CD4-positive, alpha-beta T cell treated with Interleukin-6 for 4 hours (primary cell): ENCODE results near the gene ENO2.
"Not testable (repeated sequence)": the region's sequence is repeated elsewhere in the genome, so short reads cannot be mapped to it uniquely, and the experiment has no call there.

Experiments
- DNase-seq: peaks from one replicate; pipeline ENCODE4 v3.0.0-alpha.2; 2020; ENCODE audit warnings: mixed read lengths

ENO2 gene

DNA sequence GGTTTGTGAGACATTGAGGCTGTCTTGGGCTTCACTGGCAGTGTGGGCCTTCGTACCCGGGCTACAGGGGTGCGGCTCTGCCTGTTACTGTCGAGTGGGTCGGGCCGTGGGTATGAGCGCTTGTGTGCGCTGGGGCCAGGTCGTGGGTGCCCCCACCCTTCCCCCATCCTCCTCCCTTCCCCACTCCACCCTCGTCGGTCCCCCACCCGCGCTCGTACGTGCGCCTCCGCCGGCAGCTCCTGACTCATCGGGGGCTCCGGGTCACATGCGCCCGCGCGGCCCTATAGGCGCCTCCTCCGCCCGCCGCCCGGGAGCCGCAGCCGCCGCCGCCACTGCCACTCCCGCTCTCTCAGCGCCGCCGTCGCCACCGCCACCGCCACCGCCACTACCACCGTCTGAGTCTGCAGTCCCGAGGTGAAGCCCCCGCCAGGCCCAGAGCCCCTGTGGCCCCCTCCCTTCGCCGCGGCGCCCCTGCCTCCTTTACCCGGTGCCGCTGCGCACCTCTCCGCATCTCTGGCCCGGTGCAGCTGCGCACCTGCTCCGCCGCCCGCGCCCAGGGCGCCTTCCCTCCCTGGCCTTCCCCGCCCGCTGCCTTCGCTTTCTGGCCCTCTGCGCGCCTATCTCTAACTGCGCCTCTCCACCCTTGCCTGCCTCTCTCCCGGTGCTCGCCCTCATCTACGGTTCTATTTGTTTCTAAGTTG is at the start of gene ENO2:
TSS of gene ENO2 (plus strand) at position 335 of the 701 bp plus-strand sequence. CDS start 1,253 bp downstream, outside the sequence.
- DNase-seq: peak; percentile 92

DNA sequence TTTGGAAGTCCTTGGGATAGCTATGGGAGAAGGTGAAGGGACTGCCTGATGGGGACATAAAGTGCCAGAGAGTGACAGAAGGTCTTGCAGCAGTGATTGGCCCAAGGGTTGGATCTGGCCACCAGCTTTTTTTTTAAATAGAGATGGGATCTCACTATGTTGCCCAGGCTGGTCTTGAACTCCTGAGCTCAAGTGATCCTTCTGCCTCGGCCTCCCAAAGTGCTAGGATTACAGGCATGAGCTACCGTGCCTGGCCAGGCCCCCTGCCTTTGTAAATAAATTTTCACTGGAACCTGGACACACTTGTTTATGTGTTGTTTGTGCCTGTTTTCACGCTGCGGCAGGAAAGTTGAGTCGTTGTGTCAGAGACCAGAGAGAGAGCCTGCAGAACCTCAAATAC is 49.1 kb upstream of the ENO2 start:
- not testable (repeated sequence) for DNase-seq

DNA sequence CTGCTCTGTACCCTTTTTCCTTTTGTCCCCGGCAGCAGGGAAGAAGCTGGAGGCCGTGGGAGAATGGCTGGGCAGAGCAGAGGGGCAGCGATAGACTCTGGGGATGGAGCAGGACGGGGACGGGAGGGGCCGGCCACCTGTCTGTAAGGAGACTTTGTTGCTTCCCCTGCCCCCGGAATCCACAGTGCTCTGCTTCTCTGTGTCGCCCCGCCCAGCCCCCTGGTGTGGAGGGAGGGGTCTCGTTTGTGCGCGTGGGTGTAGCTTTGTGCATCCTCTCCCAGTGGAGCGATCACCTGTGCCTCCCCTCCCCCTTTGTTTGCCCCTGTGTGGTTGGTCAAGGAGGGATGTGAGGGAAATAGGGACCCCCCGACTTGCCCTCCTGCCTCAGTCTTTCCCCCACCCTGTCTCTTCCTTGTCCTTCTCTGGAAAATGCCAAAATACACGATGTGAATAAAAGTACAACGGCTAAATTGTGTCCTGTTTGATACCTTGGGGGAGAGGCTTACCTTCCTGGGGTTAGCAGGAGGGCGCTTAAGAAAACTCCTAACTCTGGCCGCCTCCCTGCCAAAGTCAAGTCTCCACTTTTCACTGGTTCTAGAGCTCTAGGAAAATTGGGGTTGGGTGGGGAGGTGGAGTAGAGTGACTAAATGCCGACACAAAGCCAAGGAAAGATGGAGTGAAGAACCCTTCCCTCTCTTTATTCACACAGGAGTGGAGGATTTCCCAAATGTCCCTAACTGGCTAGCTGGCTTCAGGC is 48.0 kb upstream of the ENO2 start:
- DNase-seq: no peak

DNA sequence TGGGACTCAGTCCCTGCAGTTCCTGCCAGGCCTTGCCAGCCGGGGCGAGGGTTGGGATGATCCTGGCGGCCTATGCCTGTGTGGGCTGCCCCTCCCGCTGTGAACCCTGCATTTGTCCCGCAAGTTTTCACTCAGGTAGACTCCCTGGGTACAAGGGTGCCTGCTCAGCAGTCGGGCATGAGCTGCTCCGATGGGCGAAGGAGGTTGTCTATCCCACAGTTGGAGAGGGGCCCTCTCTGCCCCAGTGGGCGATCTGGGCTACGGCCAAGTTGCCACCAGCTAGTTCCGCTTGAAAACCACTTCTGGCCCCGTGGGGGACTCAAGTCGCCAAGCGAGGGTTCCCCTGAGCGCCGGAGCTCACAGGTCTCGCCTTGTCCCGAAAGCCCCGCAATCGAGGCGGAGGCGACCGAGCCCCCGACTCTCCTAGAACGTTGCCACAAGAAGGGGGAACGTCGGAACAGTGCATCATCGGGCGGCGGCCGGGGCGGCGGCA is 47.4 kb upstream of the ENO2 start:
- DNase-seq: no peak

DNA sequence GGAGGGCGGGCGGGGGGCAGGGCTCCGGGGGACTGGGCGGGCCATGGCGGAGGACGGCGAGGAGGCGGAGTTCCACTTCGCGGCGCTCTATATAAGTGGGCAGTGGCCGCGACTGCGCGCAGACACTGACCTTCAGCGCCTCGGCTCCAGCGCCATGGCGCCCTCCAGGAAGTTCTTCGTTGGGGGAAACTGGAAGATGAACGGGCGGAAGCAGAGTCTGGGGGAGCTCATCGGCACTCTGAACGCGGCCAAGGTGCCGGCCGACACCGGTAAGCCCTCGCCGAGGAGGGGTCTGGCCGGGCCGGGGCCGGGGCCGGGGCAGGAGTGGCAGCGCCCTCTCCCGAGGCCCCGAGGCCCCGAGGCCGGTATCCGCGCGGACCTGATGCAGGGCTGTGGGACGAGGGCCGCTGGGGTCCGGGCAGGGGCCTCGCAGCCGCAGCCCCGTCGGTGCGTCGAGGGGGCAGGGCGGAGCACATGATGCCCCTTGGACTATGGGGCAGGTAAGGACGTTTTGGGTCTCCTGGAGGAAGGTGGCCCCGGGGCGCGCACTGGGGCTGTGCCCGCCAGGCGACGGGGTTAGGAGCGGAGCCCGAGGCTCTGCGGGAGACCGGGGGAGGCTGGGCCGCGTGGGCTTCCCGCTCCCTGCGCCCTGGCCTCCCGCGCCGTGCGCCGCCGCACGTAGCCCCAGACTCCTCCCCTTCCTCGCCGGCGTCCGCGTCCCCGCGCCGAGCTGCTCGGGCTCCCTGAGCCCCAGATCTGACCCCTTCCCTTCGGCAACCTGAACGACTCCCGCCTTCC is 46.8 kb upstream of the ENO2 start, which contains the start of gene TPI1:
TSS of gene TPI1 (plus strand) at position 119 of the 798 bp plus-strand sequence. CDS start at position 155, 36 bp downstream.
- peak; percentile 87 for DNase-seq

DNA sequence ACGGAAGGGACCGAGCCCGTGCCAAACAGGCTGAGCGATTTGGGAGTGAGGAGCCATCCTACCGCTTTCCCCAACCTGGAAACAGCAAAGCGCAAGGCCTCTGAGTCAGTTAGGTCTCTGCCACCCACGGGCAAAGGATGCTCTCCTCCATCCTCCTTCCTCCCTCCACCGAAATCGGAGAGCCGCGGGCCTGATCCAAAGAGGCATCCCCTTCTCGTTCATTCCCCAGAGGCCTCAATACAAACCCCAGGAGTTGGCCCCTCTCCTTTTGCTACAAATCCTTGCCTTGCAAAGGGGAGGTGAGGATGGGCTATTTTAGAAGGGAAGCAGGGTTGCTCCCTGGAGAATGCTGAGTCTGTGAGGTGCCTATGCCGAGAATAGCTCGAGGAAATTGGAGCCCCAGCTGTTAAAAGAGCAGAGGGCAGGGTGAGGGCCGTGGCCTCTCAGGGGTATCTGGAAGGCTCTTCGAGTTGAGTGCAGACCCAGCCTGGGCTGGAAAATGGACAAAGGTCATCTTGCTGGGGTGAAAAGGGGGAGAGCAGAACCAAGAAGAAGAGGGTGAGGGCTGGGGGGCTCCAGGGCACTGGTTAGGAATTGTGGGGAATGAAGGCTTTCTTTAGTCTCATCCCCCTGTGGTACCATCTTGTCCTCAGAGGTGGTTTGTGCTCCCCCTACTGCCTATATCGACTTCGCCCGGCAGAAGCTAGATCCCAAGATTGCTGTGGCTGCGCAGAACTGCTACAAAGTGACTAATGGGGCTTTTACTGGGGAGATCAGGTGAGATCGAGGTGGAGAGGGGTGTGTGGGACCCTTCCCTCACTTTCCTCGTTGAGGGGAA is 46.0 kb upstream of the ENO2 start:
- DNase-seq: peak; percentile 13

DNA sequence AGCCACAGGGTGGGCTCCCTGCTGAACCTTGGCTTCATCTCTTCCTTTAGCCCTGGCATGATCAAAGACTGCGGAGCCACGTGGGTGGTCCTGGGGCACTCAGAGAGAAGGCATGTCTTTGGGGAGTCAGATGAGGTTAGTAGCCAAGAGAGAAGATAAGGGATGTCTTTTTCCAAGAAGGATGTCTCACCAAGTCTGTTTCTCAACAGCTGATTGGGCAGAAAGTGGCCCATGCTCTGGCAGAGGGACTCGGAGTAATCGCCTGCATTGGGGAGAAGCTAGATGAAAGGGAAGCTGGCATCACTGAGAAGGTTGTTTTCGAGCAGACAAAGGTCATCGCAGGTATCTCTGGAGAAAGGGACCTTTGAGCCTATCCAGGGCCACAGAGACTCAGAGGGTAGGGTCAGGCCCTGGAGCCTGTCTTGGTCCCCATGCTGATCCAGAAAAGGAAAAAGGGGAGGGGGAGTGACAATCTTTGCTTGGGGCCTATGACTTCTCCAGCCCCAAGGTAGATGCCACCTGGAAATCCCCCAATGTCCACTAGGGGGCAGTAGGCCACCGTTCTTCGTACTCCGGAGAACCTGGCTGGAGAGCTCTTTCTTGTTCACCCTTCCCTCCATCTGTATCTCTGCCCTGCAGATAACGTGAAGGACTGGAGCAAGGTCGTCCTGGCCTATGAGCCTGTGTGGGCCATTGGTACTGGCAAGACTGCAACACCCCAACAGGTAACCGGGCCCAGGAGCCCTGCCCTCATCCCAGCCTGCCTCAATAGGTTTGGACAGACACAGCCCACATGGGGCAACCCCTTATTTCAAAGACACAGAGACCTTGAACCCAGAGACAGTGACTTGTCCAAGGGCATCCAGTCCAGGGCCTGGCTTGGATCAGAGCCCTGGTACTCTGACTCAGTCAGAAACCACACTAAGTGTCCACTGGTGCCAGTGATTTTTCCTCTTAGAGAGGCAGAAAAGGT is 45.0 kb upstream of the ENO2 start:
- DNase-seq: peak; percentile 88

DNA sequence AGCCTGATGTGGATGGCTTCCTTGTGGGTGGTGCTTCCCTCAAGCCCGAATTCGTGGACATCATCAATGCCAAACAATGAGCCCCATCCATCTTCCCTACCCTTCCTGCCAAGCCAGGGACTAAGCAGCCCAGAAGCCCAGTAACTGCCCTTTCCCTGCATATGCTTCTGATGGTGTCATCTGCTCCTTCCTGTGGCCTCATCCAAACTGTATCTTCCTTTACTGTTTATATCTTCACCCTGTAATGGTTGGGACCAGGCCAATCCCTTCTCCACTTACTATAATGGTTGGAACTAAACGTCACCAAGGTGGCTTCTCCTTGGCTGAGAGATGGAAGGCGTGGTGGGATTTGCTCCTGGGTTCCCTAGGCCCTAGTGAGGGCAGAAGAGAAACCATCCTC is 44.1 kb upstream of the ENO2 start:
- DNase-seq: not testable (repeated sequence)

DNA sequence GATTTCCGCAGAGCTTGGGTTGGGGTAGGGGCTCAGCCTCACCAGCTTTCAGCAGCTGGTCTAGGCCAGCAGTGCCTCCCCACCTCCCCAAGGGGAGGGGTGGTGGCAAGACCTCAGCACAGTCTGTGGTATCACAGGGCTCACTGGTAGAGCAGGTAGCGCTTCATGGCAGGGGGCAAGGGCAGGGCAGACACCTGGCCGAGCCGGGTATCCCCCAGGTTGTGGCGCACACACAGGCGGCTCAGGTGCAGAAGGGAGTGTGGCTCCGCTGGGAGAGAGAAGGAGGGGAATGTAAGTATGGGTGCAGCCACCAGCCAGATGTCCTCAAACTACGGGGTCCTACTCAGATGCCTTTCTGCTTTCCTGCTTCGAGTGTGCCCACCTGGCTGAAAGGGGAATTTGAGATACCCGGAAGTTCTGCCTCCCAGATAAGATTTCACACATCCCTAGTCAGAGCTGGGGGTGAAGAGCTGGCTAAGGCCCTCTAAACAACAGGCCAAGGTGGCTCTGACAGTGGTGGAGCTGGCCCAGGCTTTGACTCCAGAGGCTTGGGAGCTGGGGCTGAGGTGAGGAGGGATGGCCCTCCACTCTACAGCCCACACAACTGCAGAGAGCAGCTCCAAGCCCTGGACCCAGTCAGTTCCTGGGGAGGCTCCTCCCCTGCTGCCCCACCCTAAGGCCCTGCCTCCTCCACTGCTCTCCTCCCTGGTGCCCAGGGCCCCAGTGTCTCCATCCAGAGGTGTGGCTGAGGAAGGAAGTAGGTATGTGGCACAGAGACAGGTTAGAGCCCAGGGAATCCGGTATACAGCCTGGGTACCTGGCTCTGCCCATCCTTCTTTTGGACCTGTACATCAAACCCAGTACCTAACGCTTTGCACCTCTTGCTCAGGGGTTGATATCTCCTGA is 43.1 kb upstream of the ENO2 start:
- peak; percentile 47 for DNase-seq

DNA sequence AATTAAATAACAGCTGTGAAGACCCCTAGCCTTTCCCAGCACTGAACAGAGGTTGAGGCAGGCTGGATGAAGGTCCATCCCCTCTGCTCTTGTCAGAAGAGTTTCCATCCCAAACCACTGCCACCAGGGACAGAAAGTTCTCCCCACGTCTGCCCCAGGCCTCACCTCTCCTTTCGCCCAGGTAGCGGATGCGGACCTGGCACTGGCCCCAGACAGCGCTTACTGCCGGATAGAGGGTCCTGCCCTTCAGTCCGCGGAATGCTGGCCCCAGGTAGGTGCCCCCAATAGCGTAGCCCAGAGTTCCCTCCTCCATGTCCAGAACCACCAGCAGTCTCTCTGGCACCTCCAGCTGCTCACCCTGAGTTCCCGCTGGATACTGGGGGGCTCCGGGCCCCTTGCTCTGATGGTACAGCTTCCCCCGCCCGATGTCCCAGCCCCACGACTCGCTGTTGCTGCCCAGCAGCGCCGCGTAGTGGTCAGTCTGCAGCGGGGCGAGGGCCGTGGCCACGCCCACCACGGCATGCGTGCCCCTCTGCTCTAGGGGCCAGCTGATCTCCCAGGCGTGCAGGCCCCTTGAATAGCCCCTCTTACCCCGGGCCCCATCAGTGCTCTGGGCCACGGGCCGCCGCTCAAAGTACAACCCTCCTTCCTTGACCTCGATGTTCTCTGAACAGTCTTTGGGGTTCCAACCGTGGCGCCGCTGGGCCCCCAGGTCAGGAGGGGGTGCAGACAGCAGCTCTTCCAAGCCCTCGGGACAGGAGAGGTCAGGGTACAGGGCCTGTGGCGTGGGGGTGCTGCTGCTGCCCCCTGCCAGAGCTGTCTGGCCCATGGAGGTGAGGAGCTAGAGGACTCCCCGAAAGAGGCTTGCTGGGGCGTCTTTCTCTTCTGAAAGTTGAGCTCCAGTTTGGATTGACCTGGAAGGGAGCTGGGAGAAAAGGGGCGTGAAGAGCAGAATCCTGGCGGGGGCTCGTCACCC is 42.0 kb upstream of the ENO2 start:
- DNase-seq: peak; percentile 88

DNA sequence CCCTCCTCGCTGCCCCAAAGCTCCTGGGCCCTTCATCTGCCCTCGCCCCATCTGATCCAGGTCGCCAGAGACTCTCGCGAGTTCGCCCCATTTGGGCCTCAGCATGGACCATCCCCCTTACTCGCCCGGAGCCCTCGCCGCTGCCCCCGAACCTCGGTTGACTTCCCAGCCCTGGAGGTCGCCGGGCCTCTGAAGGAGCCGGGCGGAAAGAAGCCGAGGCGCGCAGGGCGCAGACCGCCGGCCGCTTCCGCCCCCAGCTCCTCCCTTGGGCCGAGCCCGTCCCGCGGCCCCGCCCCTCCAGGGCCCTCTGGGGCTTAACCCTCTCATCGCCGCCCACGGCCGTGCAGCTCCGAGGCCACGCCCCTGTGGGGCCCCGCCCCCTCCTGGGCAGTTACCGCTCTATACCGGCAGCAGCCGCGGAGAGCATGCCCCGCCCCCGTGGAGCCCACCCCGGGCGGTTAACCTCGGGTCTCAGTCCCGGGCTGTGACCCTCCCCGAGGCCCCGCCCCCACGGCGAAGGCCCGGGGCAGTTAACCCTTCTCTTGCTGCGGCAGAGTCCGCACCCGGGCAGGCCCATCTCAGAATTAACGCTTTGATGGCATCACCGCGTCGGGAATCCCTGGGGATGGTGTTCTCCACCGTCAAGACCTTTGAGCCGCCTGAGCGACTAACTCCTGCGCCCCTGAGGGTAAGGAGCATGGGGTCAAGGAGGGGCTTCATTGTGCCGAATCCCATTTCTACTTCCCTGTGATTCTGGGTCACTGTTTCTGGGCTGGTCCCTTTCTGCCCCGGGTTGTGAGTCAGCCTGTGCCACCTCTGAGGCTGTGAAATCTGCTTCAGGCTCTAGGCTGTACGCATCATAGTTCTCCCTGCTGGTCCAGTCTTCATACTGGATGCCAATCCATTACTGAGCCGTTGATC is 41.0 kb upstream of the ENO2 start, which contains the start of gene SPSB2:
TSS of gene SPSB2 (minus strand) at position 210 of the 921 bp plus-strand sequence. CDS start 402 bp downstream, outside the sequence.
- peak; percentile 100 for DNase-seq

DNA sequence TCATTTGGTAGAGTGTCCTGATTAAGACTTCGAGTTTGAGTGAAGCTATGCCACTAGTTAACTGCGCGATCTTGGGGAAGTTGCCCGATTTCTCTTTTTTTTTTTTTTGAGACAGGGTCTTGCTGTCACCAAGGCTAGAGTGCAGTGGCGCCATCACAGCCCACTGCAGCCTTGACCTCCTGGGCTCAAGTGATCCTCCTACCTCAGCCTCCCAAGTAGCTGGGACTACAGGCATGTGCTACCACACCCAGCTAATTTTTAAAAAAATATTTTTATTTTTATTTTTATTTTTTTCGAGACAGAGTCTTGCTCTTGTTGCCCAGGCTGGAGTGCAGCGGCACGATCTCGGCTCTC is 40.4 kb upstream of the ENO2 start:
- not testable (repeated sequence) for DNase-seq

DNA sequence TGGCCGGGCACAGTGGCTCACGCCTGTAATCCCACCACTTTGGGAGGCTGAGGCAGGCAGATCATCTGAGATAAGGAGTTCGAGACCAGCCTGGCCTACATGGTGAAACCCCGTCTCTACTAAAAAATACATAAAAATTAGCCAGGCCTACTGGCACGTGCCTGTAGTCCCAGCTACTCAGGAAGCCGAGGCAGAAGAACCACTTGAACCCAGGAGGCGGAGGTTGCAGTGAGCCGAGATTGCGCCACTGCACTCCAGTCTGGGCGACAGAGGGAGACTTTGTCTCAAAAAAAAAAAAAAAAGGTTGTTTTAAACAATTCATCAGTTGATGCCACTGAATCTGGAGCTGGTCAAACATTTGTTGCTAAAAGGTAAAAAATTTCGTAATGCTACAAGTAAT is 34.6 kb upstream of the ENO2 start:
- not testable (repeated sequence) for DNase-seq

DNA sequence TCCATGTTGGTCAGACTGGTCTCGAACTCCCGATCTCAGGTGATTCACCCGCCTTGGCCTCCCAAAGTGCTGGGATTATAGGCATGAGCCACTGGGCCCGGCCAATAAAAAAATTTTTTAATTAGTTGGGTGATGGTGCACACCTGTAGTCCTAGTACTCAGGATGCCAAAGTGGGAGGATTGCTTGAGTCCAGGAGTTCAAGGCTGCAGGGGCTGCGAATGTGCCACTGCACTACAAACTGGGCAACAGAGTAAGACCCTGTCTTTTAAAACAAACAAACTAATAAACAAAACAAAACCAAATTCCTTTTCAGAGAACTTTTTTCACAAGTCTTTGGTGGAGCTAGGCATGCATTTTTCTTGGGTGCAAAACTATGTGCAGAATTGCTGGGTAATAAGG is 31.1 kb upstream of the ENO2 start:
- DNase-seq: no peak

DNA sequence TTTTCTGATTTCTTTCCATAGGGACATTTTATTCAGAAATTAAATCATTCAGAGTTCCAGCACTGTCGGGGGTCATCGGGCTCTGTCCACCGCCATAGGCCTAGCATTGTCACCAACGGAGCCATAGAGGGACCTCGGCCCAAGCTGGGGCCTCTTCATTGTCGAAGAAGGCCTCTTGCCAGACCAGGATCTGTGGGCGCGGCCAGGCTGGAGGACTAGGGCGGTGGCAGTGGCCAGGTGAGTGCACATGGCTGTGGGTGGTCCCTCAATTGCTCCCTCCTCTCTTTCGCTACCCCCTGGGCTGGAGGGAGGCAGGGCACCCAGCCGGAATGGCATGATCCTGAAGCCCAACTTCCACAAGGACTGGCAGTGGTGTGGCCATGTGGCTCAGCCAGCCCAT is 30.7 kb upstream of the ENO2 start:
- DNase-seq: no peak

DNA sequence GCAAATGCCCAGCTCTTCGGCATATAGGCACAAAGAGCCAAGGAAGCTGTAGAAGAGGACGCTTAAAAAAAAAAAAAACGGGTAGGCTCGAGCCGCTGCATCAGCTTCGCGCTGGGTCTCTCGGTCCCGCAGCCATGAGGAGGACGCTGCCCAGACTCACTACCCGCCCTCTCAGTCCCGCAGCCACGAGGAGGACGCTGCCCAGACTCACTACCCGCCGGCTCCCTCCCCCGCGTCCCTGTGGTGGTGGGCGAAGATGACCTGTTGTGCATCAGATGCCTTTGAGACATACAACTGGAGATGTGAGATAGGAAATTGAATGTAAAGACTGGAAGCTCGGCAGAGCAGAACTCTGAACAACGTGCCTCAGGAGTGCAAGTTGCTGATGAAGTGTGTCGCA is 29.8 kb upstream of the ENO2 start:
- no peak for DNase-seq
